Liver (tissue), 3 donors: Measurements from ENCODE around the gene OSER1.
"Not testable (repeated sequence)": the region's sequence is repeated elsewhere in the genome, so short reads cannot be mapped to it uniquely, and the experiment has no call there.

ENCODE experiments used
- EGR1 ChIP-seq, 2 donors: IDR thresholded peaks; 2 replicates each; pipeline ENCODE4 v1.6.1; 2016 to 2018; ENCODE audit warnings: antibody characterized with exemption in 2 of 2, low read depth in 2 of 2
- GABPA ChIP-seq, 2 donors: IDR thresholded peaks in 1 of 2; conservative IDR thresholded peaks in 1 of 2; 2 replicates each; pipeline ENCODE4 v1.6.1; 2016; ENCODE audit warnings: antibody characterized with exemption in 2 of 2, mild to moderate bottlenecking in 1 of 2, moderate library complexity in 1 of 2
- JUND ChIP-seq, 2 donors: IDR thresholded peaks; 2 replicates each; pipeline ENCODE4 v1.6.1; 2016; ENCODE audit warnings: antibody characterized with exemption in 2 of 2
- MAX ChIP-seq: IDR thresholded peaks from 2 replicates; pipeline ENCODE4 v1.6.1; 2016; ENCODE audit warnings: antibody characterized with exemption
- RAD21 ChIP-seq, 2 donors: IDR thresholded peaks; 2 replicates each; pipeline ENCODE4 v1.6.1; 2016; ENCODE audit warnings: antibody characterized with exemption in 2 of 2, mild to moderate bottlenecking in 2 of 2
- REST ChIP-seq: IDR thresholded peaks from 2 replicates; pipeline ENCODE4 v1.6.1; 2016; ENCODE audit warnings: antibody characterized with exemption, mild to moderate bottlenecking
- SP1 ChIP-seq: IDR thresholded peaks from 2 replicates; pipeline ENCODE4 v1.6.1; 2018; ENCODE audit warnings: antibody characterized with exemption, mild to moderate bottlenecking
- YY1 ChIP-seq: IDR thresholded peaks from 2 replicates; pipeline ENCODE4 v1.6.1; 2016; ENCODE audit warnings: antibody characterized with exemption, mild to moderate bottlenecking
- TF ChIP-seq, protein P1 (sequence below): fragments of 150-350 bp; IDR thresholded peaks from 2 replicates; pipeline ENCODE4 v1.5.1; 2017; ENCODE audit warnings: improper control_type of control experiment, low read depth, low read length; ENCODE audit not compliant: missing input control
- TF ChIP-seq, protein P2 (sequence below): IDR thresholded peaks from 2 replicates; pipeline ENCODE4 v1.6.1; 2016; ENCODE audit warnings: antibody characterized with exemption
- donor health status: healthy.
- donor health status: healthy.

GRCh38 chr20:44190197-44190852 is 20.2 kb downstream of the OSER1 start:
- not testable (repeated sequence) for TF ChIP-seq REST; SP1; JUND (IDR thresholded peaks at IDR 0.05); GABPA (IDR thresholded peaks at IDR 0.05 in 1 of 2, conservative IDR thresholded peaks at IDR 0.05 in 1 of 2); YY1; EGR1 (IDR thresholded peaks at IDR 0.05; ENCODE audit: low read depth in 2 of 2); MAX
- TF ChIP-seq RAD21 (IDR thresholded peaks at IDR 0.05) = peak; percentile 84 to 86
- TF ChIP-seq, protein P1, sequence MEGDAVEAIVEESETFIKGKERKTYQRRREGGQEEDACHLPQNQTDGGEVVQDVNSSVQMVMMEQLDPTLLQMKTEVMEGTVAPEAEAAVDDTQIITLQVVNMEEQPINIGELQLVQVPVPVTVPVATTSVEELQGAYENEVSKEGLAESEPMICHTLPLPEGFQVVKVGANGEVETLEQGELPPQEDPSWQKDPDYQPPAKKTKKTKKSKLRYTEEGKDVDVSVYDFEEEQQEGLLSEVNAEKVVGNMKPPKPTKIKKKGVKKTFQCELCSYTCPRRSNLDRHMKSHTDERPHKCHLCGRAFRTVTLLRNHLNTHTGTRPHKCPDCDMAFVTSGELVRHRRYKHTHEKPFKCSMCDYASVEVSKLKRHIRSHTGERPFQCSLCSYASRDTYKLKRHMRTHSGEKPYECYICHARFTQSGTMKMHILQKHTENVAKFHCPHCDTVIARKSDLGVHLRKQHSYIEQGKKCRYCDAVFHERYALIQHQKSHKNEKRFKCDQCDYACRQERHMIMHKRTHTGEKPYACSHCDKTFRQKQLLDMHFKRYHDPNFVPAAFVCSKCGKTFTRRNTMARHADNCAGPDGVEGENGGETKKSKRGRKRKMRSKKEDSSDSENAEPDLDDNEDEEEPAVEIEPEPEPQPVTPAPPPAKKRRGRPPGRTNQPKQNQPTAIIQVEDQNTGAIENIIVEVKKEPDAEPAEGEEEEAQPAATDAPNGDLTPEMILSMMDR = peak; percentile 78
- TF ChIP-seq, protein P2, sequence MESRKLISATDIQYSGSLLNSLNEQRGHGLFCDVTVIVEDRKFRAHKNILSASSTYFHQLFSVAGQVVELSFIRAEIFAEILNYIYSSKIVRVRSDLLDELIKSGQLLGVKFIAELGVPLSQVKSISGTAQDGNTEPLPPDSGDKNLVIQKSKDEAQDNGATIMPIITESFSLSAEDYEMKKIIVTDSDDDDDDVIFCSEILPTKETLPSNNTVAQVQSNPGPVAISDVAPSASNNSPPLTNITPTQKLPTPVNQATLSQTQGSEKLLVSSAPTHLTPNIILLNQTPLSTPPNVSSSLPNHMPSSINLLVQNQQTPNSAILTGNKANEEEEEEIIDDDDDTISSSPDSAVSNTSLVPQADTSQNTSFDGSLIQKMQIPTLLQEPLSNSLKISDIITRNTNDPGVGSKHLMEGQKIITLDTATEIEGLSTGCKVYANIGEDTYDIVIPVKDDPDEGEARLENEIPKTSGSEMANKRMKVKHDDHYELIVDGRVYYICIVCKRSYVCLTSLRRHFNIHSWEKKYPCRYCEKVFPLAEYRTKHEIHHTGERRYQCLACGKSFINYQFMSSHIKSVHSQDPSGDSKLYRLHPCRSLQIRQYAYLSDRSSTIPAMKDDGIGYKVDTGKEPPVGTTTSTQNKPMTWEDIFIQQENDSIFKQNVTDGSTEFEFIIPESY = not testable (repeated sequence)
